Dedifferentiated amniotic fluid mesenchymal stem cell (primary cell): Measurements from ENCODE around the gene ZNF732.
"Not testable (repeated sequence)": the region's sequence is repeated elsewhere in the genome, so short reads cannot be mapped to it uniquely, and the experiment has no call there.

Experiments used
- DNase-seq: peaks from one replicate; pipeline ENCODE4 v3.0.0-alpha.2; 2016; ENCODE audit errors: extremely low spot score

The ZNF732 gene

DNA sequence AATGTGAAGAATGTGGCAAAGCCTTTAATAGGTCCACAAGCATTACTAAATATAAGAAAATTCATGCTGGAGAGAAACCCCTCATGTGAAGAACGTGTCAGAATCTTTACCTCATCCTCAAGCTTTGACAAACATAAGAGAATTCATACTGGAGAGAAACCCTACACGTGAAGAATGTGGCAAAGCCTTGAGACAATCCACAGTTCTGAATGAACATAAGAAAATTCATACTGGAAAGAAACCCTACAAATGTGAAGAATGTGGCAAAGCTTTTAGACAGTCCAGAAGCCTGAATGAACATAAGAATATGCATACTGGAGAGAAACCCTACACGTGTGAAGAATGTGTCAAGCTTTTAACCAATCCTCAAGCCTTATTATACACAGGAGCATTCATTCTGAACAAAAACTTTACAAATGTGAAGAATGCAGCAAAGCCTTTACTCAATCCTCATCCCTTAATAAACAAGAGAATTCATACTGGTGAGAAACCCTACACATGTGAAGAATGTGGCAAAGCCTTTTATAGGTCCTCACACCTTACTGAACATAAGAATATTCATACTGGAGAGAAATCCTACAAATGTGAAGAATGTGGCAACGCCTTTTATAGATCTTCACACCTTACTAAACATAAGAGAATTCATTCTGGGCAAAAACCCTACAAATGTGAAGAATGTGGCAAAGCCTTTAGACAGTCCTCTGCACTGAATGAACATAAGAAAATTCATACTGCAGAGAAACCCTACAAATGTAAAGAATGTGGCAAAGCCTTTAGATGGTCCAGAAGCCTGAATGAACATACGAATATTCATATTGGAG lies 51.1 kb downstream of the ZNF732 start:
- DNase-seq = no peak

DNA sequence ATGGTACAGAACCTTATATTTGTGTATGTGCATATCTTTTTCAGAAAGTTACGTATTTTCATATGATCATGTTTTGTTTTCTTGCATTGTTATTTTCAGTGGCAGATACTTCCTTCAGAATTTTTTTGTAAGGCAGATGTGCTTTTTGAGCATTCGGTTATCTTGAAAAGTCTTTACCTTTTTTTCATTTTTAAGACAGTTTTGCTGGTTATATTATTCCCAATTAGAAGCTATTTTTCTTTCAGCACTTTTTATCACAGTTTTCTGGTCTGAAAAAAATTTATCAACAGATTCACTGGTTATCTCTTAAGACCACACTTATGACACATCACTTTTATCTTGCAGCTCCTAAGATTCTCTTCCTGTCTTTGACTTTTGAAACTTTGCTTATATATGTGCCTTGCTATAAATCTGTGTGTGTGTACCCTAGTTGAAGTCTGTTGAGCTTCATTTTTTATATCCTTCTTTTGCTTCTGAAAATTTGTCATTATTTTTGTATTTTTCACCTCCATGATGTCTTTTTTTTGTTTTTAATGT lies 53.1 kb downstream of the ZNF732 start:
- no peak for DNase-seq

DNA sequence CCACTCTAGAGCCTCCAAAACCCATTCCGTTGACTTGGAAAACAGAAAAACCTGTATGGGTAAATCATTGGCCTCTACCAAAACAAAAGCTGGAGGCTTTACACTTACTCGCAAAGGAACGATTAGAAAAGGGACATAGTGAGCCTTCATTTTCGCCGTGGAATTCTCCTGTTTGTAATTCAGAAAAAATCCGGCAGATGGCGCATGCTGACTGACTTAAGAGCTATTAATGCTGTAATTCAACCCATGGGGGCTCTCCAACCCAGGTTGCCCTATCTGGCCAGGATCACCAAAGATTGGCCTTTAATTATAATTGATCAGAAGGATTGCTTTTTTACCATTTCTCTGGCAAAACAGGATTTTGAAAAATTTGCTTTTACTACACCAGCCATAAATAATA lies 60.8 kb downstream of the ZNF732 start:
- DNase-seq = peak; percentile 17

DNA sequence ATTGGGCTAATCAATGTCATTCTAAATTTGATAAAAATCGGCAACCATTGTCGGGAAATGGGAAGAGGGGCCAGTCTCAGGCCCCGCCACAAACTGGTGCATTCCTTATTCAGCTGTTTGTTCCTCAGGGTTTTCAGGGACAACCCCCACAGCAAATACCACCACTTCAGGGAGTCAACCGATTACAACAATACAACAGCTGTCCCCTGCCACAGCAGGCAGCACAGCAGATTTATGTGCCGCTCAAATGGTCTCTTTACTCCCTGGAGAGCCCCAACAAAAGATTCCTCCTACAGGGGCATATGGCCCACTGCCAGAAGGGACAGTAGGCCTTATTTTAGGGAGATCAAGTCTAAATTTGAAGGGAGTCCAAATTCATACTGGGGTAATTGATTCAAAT lies 61.8 kb downstream of the ZNF732 start:
- no peak for DNase-seq

DNA sequence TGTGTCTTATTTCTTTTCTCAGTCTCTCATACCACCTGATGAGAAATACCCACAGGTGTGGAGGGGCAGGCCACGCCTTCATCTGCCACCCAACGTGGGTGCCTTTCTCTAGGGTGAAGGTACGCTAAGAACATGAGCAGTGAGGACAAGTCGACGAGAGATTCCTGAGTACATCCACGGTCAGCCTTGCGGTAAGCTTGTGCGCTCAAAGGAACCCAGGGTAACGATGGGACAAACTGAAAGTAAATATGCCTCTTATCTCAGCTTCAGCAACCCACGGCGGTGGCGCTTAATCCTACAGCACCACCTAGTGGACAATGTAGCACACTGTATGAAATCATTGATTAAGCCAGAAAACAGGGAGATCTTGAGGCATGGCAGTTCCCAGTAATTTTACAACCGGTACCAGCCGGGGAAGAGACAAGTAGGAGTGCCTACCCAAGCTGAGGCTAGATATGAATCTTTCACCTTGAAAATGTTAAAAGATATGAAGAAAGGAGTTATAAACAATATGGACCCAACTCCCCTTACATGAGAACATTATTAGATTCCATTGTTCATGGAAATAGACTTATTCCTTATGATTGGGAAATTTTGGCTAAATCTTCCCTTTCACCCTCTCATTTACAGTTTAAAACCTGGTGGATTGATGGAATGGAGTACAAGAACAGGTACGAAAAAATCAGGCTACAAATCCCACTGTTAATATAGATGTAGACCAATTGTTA lies 63.0 kb downstream of the ZNF732 start:
- DNase-seq = no peak

DNA sequence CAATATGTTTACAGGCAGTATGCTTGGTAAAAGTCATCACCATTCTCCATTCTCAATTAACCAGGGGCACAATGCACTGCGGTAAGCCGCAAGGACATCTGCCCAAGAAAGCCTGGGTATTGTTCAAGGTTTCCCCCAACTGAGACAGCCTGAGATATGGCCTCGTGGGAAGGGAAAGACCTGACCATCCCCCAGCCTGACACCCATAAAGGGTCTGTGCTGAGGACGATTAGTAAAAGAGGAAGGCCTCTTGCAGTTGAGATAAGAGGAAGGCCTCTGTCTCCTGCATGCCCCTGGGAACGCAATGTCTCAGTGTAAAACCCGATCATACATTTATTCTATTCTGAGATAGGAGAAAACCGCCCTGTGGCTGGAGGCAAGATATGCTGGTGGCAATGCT lies 63.9 kb downstream of the ZNF732 start:
- not testable (repeated sequence) for DNase-seq

DNA sequence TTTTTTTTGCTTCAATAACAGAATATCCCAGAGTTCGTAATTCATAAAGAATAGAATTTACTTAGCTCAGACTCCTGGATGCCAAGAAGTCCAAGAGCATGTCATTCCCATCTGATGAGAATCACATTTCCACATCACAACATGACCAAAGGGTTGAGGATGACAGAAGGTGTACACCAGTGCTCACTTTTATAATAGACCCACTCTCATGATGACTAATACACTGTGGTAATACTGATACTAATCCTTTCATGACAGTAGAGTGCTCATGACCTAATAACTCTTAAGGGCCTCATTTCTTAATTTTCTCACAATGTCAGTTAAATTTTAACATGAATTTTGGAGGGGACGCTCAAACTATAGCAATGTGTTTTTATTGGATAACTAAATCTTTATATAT lies 69.2 kb downstream of the ZNF732 start:
- no peak for DNase-seq

DNA sequence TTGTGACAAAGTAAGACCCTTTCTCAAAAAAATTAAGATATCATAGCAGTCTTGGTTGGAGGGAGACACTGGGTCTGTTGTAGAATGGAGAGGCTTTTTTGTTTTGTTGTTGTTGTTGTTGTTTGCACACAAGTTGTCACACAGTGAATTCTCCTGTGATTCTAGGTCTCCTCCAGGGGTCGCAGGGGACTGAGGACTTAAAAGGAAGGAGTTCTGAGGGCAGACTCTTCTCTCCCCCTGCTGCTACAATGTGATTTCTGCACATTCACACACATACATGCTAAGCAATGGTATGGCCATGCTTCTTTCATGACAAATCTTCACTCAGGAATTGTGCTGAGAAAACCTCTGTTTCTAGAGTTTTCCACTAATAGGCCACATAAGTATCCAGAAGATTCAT lies 71.1 kb downstream of the ZNF732 start:
- DNase-seq = no peak

DNA sequence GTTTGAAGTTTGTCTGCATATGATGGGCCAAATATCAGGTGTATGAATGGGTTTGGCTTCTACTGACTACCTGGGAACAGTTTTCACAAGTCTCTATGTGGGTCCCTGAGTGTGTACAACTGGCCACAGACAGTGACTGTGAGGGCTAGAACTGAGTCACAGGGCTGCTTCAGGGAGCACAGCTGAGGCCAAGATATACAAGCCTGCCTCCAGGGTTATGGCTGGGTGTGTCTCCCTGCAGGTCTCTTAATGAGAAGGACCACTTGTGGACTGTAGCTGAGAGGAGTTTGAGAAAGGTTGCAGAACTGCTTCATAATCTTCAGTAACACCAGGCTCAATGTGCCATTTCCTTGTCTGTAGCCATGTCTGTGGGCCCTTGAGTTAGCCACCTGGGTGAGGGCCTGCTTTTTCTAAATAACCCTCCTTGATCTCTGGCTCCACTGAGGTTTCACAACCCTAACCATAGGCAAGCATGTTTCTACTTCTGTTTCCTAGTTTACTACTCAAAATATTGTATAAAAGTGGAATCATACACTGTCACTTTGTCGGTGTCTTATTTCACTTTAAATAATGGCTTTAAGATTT lies 81.3 kb downstream of the ZNF732 start:
- DNase-seq = no peak
